Ascending aorta (tissue), 2 donors: ENCODE measurements around the gene ZNF184. TPM values are rescaled to one million over a fixed set of nuclear protein-coding genes. Genes with fewer than 3 reads are reported as not detected.

Source experiments
- DNase-seq, 2 donors: peaks; one replicate each; pipeline ENCODE4 v3.0.0-alpha.2; 2019; ENCODE audit warnings: low spot score in 2 of 2
- H3K27ac ChIP-seq, 2 donors: fragments of 200-600 bp; sonication (generic); one replicate each; pipeline ENCODE4 v1.5.1; 2016 to 2017; ENCODE audit warnings: mild to moderate bottlenecking in 1 of 2
- H3K27me3 ChIP-seq: fragments of 200-600 bp; sonication (generic); one replicate; pipeline ENCODE4 v1.5.1; 2017
- H3K36me3 ChIP-seq, 2 donors: fragments of 200-600 bp; sonication (generic); one replicate each; pipeline ENCODE4 v1.5.1; 2016
- H3K4me1 ChIP-seq, 2 donors: fragments of 200-600 bp; sonication (generic); one replicate each; pipeline ENCODE4 v1.5.1; 2016 to 2017; ENCODE audit warnings: mild to moderate bottlenecking in 1 of 2
- H3K4me3 ChIP-seq, 2 donors: fragments of 200-600 bp; sonication (generic); one replicate each; pipeline ENCODE4 v1.5.1; 2016 to 2017; ENCODE audit warnings: mild to moderate bottlenecking in 1 of 2
- H3K9me3 ChIP-seq, 2 donors: fragments of 200-600 bp; sonication (generic); one replicate each; pipeline ENCODE4 v1.5.1; 2016
- intact Hi-C: fragments of 100-400 bp; cut with DNase I; formaldehyde crosslinking; loops from one replicate; pipeline ENCODE4 v1.15.1; 2023
- total RNA-seq: library from RNA; depleted of rRNA; stranded (reverse); fragments of >200 nt; gene quantifications from one replicate; pipeline ENCODE4 v1.1.0, GENCODE V29; 2016
- TF ChIP-seq, protein P1 (sequence below), 3 experiments: fragments of 200-600 bp in 2 of 3; fragments of 450-650 bp in 1 of 3; sonication (generic) in 2 of 3; IDR thresholded peaks; one replicate each; pipeline ENCODE4 v1.5.1; 2016 to 2019; ENCODE audit warnings: antibody characterized with exemption in 3 of 3, mild to moderate bottlenecking in 1 of 3, moderate library complexity in 1 of 3

The ZNF184 gene
- 2.1 TPM for total RNA-seq

DNA sequence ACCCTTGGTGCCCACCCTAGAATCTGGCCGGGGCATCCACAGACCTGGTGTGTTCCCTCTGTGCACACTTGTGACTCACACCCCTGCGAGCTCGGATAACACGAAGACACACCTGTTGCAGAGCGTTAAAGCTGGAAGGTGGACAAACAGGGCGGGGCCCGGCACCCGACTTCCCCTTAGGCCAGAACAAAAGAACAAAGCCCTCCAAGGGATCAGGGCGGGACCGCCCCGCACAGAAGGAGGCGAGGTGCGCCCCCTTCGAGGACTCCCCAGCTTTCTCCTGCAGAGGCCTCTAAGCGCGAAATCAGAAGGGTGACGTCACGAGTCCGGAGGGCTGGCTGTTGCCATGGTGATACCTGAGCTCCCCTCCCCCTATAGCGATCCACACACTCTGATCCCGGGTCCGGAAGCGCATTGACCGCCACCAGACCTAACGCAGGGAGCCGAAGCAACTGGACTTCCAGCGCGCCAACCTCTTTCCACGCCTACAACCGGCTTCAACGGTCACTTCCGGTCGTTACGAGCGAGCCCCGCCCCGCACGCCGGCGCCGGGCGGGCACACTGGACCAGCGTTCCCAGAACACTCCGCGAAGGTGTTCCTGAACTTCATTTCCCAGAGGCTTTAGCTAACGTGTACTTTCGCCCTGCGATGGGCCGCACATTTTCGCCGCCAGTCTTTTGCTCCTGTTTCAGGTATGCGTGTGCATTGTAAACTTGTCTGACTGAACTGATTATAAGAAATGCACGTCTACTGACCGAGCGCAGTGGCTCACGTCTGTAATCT, at the start of gene ZNF184:
ZNF184 (minus strand) TSS at position 489 of the 784 bp plus-strand sequence. CDS start 811 bp downstream, outside the sequence.
- peaks cover 0 to 8% of the 10 kb centered on the region in 2 donors for H3K4me1 ChIP-seq
- TF ChIP-seq, protein P1, sequence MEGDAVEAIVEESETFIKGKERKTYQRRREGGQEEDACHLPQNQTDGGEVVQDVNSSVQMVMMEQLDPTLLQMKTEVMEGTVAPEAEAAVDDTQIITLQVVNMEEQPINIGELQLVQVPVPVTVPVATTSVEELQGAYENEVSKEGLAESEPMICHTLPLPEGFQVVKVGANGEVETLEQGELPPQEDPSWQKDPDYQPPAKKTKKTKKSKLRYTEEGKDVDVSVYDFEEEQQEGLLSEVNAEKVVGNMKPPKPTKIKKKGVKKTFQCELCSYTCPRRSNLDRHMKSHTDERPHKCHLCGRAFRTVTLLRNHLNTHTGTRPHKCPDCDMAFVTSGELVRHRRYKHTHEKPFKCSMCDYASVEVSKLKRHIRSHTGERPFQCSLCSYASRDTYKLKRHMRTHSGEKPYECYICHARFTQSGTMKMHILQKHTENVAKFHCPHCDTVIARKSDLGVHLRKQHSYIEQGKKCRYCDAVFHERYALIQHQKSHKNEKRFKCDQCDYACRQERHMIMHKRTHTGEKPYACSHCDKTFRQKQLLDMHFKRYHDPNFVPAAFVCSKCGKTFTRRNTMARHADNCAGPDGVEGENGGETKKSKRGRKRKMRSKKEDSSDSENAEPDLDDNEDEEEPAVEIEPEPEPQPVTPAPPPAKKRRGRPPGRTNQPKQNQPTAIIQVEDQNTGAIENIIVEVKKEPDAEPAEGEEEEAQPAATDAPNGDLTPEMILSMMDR (IDR thresholded peaks at IDR 0.05), result peak in 2 of 3 experiments; percentile 7 to 12
- DNase-seq, result peak; percentile 75 to 97
- H3K27me3 ChIP-seq, result no peaks in the 10 kb centered on the region
- peak within 1 kb of the TSS; percentile 65 to 89 for H3K4me3 ChIP-seq
- intact Hi-C loops, result loop anchor here (2.0 to 10.0 kb wide), 6 partner anchors 86 to 1301 kb away; partner anchors contain the start of genes ABT1 and ZNF391
- H3K9me3 ChIP-seq, result no peaks in the 10 kb centered on the region
- H3K27ac ChIP-seq, result peak within 1 kb of the TSS; percentile 84 to 86
- H3K36me3 ChIP-seq, result peaks cover 1 to 10% of the 10 kb centered on the region in 2 donors

GRCh38 chr6:27518881-27519795, 46.2 kb upstream of the ZNF184 start:
- intact Hi-C loops, result loop anchor here (1.0 to 10.0 kb wide), 6 partner anchors 16 to 924 kb away; partner anchors contain the start of gene ABT1
- TF ChIP-seq, protein P1 (IDR thresholded peaks at IDR 0.05), result peak; percentile 31 to 78 (median 71)
- H3K9me3 ChIP-seq, result no peaks in the 10 kb centered on the region
- no peaks in the 10 kb centered on the region for H3K36me3 ChIP-seq
- peak overlapping the region; percentile 76 to 86 for H3K4me3 ChIP-seq
- no peaks in the 10 kb centered on the region for H3K27me3 ChIP-seq
- H3K27ac ChIP-seq, result peak overlapping the region; percentile 90 to 94
- H3K4me1 ChIP-seq, result peaks cover 0 to 8% of the 10 kb centered on the region in 2 donors
- DNase-seq, result peak in 1 of 2 donors; percentile 77

- DNase-seq, result no peak
Measured at GRCh38 chr6:27517928-27518787, 45.3 kb upstream of the ZNF184 start.

DNA sequence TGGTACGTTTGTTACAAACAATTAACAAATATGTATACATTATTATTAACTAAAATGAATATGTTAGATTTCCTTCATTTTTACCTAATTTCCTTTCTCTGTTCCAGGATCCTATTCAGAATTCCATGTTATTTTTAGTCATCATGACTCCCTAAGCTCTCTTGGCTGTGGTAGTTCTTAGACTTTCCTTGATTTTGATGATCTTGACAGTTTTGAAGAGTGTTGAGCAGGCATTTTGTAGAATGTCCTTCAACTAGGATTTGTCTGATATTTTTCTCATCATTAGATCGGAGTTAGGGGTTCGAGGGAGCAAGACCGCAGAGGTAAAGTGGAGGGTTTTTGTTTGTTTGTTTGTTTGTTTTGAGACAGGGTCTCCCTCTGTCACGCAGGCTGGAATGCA, 44.3 kb upstream of the ZNF184 start:
- Histone ChIP-seq H3K4me1 (peaks cover 0 to 8% of the 10 kb centered on the region in 2 donors), H3K36me3 (no peaks in the 10 kb centered on the region), H3K27me3 (no peaks in the 10 kb centered on the region), H3K27ac (no peak overlapping the region), H3K9me3 (no peaks in the 10 kb centered on the region), H3K4me3 (no peak overlapping the region)
- TF ChIP-seq, protein P1 (IDR thresholded peaks at IDR 0.05), result no peak
- intact Hi-C loops, result loop anchor here (5.0 to 10.0 kb wide), 2 partner anchors 375 to 922 kb away; partner anchors contain the start of gene ABT1
- no peak for DNase-seq

More at GRCh38 chr6:27517928-27518787, 45.3 kb upstream of the ZNF184 start:
- H3K9me3 ChIP-seq, result no peaks in the 10 kb centered on the region
- H3K4me1 ChIP-seq, result peaks cover 0 to 8% of the 10 kb centered on the region in 2 donors
- peak overlapping the region; percentile 76 to 86 for H3K4me3 ChIP-seq
- H3K27ac ChIP-seq, result peak overlapping the region; percentile 90 to 94
- H3K27me3 ChIP-seq, result no peaks in the 10 kb centered on the region
- no peaks in the 10 kb centered on the region for H3K36me3 ChIP-seq
- intact Hi-C loops, result loop anchor here (2.0 to 10.0 kb wide), 4 partner anchors 15 to 923 kb away; partner anchors contain the start of gene ABT1
- TF ChIP-seq, protein P1 (IDR thresholded peaks at IDR 0.05), result no peak
